ENCODE measurements around the gene LBR.

DNA sequence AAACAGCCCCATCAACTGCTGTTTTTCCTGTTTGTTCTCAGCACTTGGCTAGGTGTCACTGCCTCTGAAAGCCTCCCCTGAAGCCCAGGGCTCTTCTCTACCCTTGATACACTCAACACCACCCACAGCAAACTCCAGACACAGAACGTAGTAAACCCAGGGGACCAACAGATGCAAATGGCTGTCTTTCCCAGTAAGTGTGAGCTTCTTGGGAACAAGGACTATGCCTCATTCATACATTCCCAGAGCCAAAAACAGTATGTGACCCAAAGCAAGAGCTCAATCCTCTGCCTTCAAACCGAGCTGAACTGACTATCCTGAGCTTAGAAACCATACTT lies 4.4 kb downstream of the LBR start:
- TF ChIP-seq, protein P1, sequence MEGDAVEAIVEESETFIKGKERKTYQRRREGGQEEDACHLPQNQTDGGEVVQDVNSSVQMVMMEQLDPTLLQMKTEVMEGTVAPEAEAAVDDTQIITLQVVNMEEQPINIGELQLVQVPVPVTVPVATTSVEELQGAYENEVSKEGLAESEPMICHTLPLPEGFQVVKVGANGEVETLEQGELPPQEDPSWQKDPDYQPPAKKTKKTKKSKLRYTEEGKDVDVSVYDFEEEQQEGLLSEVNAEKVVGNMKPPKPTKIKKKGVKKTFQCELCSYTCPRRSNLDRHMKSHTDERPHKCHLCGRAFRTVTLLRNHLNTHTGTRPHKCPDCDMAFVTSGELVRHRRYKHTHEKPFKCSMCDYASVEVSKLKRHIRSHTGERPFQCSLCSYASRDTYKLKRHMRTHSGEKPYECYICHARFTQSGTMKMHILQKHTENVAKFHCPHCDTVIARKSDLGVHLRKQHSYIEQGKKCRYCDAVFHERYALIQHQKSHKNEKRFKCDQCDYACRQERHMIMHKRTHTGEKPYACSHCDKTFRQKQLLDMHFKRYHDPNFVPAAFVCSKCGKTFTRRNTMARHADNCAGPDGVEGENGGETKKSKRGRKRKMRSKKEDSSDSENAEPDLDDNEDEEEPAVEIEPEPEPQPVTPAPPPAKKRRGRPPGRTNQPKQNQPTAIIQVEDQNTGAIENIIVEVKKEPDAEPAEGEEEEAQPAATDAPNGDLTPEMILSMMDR (conservative IDR thresholded peaks at IDR 0.05; ENCODE audit: low read depth in 2 of 2), result no peak
- TF ChIP-seq EZH2 (IDR thresholded peaks at IDR 0.05; ENCODE audit: low read depth, unreplicated experiment), result no peak
- no peak for TF ChIP-seq REST (IDR thresholded peaks at IDR 0.05; ENCODE audit: unreplicated experiment)
- TF ChIP-seq CREB1 (CRISPR knock-in tag; IDR thresholded peaks at IDR 0.05; ENCODE audit: low read depth), result no peak
- TF ChIP-seq POLR2AphosphoS5 (IDR thresholded peaks at IDR 0.05; ENCODE audit: low read depth), result no peak
- TF ChIP-seq ZNF331 (CRISPR knock-in tag; IDR thresholded peaks at IDR 0.05; ENCODE audit: low read depth), result no peak
- TF ChIP-seq EZH2phosphoT487 (IDR thresholded peaks at IDR 0.05; ENCODE audit: unreplicated experiment), result no peak
- TF ChIP-seq ZNF114 (CRISPR knock-in tag; IDR thresholded peaks at IDR 0.05), result no peak
- TF ChIP-seq JUNB (IDR thresholded peaks at IDR 0.05; ENCODE audit: unreplicated experiment), result no peak
- no peak for TF ChIP-seq STAT1 (IDR thresholded peaks at IDR 0.05; ENCODE audit: unreplicated experiment)
- no peak for TF ChIP-seq NANOG (IDR thresholded peaks at IDR 0.05; ENCODE audit: borderline replicate concordance)
- TF ChIP-seq ETS1 (IDR thresholded peaks at IDR 0.05), result no peak
- TF ChIP-seq ZNF462 (CRISPR knock-in tag; IDR thresholded peaks at IDR 0.05), result no peak

All from GM23338 (cell line).